Measurements from ENCODE around the gene MAS1. TPM values are rescaled to one million over a fixed set of nuclear protein-coding genes. Genes with fewer than 3 reads are reported as not detected.

Gene MAS1
- total and polyA plus RNA-seq, 2 of the 13 experiments (the other 11 are each of a cell fraction or from before 2014, with no cell fraction given), result not detected

GRCh38 chr6:159916752-159917151 is 26.0 kb downstream of the MAS1 start:
- H2AFZ ChIP-seq (ENCODE audit: low read length), result no peak overlapping the region
- CTCF ChIA-PET (ENCODE audit: low intra/inter-chr PET ratio, low total read pairs), result no interaction called here
- in situ Hi-C loops (cut with HindIII; ENCODE audit: extremely low pct_ligation_motif_present, low pct_unique_long_range_greater_than_20kb) (no loop called here), intact Hi-C loops (cut with micrococcal nuclease; ENCODE audit: unreplicated experiment) (no loop called here)
- FAIRE-seq, result no peak
- no peaks in the 10 kb centered on the region for H4K20me1 ChIP-seq (ENCODE audit: insufficient read depth, low read length)
- no peaks in the 10 kb centered on the region for H3K79me2 ChIP-seq (ENCODE audit: insufficient read depth, low read length)
- no peaks in the 10 kb centered on the region for H3K9me3 ChIP-seq (ENCODE audit: low read length)
- H3K4me2 ChIP-seq (ENCODE audit: low read depth, low read length), result no peak overlapping the region
- no peak for ATAC-seq
- BruUV-seq (replicated peaks), result no TSS peak
- WGBS (ENCODE audit: low lambda C conversion rate), result 23% methylated on average over 9 of the region's 9 CpGs
- no peak overlapping the region for H3K9ac ChIP-seq (ENCODE audit: insufficient read depth, low read depth, low read length)
- no peaks in the 10 kb centered on the region for H3K36me3 ChIP-seq (replicated peaks in 1 of 2; ENCODE audit: control insufficient read depth in 1 of 2, insufficient read depth in 2 of 2, low read length in 2 of 2)
- H3K27me3 ChIP-seq (ENCODE audit: control insufficient read depth in 1 of 2, insufficient read depth in 2 of 2, low read length in 2 of 2), result peaks cover 2 to 15% of the 10 kb centered on the region in 2 experiments; a peak in 3 of 5 replicates
- TF ChIP-seq FOXP4 (CRISPR knock-in tag; IDR thresholded peaks at IDR 0.05) (no peak), CENPBD1 (CRISPR knock-in tag; IDR thresholded peaks at IDR 0.05; ENCODE audit: borderline replicate concordance, low read depth) (no peak), PCBP1 (IDR thresholded peaks at IDR 0.05; ENCODE audit: borderline replicate concordance, low read depth, low read length) (no peak), TRIM24 (CRISPR knock-in tag; IDR thresholded peaks at IDR 0.05) (no peak), ZNF883 (CRISPR knock-in tag; IDR thresholded peaks at IDR 0.05; ENCODE audit: not compliant biosample characterization) (no peak), ZBTB7B (CRISPR knock-in tag; IDR thresholded peaks at IDR 0.05) (no peak), ATF7-NPFF (CRISPR knock-in tag; IDR thresholded peaks at IDR 0.05; ENCODE audit: low read depth) (no peak), HOXA9 (CRISPR knock-in tag; IDR thresholded peaks at IDR 0.05; ENCODE audit: borderline replicate concordance) (no peak)
- TF ChIP-seq, protein P1, sequence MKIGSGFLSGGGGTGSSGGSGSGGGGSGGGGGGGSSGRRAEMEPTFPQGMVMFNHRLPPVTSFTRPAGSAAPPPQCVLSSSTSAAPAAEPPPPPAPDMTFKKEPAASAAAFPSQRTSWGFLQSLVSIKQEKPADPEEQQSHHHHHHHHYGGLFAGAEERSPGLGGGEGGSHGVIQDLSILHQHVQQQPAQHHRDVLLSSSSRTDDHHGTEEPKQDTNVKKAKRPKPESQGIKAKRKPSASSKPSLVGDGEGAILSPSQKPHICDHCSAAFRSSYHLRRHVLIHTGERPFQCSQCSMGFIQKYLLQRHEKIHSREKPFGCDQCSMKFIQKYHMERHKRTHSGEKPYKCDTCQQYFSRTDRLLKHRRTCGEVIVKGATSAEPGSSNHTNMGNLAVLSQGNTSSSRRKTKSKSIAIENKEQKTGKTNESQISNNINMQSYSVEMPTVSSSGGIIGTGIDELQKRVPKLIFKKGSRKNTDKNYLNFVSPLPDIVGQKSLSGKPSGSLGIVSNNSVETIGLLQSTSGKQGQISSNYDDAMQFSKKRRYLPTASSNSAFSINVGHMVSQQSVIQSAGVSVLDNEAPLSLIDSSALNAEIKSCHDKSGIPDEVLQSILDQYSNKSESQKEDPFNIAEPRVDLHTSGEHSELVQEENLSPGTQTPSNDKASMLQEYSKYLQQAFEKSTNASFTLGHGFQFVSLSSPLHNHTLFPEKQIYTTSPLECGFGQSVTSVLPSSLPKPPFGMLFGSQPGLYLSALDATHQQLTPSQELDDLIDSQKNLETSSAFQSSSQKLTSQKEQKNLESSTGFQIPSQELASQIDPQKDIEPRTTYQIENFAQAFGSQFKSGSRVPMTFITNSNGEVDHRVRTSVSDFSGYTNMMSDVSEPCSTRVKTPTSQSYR (CRISPR knock-in tag; IDR thresholded peaks at IDR 0.05; ENCODE audit: borderline replicate concordance), result no peak
- H3K4me3 ChIP-seq (replicated peaks in 1 of 3; ENCODE audit: insufficient read depth in 1 of 3, low read depth in 2 of 3, low read length in 3 of 3), result no peak overlapping the region
- H3K27ac ChIP-seq (ENCODE audit: extremely low read length, insufficient read depth, low read length), result no peak overlapping the region
- no peak for DNase-seq (ENCODE audit: low spot score)
- POLR2A ChIA-PET, result no interaction called here
- H3K4me1 ChIP-seq (ENCODE audit: insufficient read depth, low read length), result no peaks in the 10 kb centered on the region

Data from HepG2 (cell line).